ENCODE results near the gene PLPP6. TPM values are rescaled to one million over a fixed set of nuclear protein-coding genes. Genes with fewer than 3 reads are reported as not detected.

Gene PLPP6
- total and polyA plus RNA-seq, 2 donors (not counting 1 experiment from before 2014, with no cell fraction given) = 8.9 to 9.1 TPM

DNA sequence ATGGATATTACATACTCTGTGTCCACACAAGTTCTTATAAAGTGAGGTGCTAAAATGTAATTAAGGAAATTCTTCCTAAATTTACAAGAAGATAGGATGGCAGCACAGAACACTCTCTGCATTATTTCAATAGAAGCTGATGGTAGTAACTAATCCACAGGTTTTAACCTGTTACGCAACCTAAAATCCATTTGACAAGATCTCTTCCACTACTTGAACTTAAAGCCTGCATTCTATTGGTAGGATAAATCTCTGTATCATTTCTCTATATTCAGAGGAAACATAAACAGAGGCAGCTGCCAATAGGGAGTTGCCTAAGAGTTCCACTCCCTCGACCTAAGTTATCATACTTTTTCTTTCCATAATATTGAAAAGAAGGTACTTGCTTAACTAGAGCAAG lies 38.8 kb downstream of the PLPP6 start:
- H3K4me1 ChIP-seq (ENCODE audit: control insufficient read depth, extremely low read depth, insufficient read depth, low read length) = no peaks in the 10 kb centered on the region
- no peaks in the 10 kb centered on the region for H3K27me3 ChIP-seq (ENCODE audit: control insufficient read depth, insufficient read depth, low read length)
- no peak overlapping the region for H3K4me2 ChIP-seq (ENCODE audit: extremely low read depth, insufficient read depth, low read length)
- no peaks in the 10 kb centered on the region for H3K79me2 ChIP-seq (ENCODE audit: control insufficient read depth, insufficient read depth, low read length)
- DNase-seq (ENCODE audit: low read depth in 2 of 2) = no peak
- H3K4me3 ChIP-seq (replicated peaks in 1 of 4; ENCODE audit: control extremely low read depth in 1 of 4, insufficient read depth in 1 of 4, low read depth in 3 of 4, low read length in 4 of 4) = no peak overlapping the region
- no peaks in the 10 kb centered on the region for H4K20me1 ChIP-seq (ENCODE audit: control insufficient read depth, extremely low read depth, insufficient read depth, low read length)
- no peak overlapping the region for H3K27ac ChIP-seq (ENCODE audit: insufficient read depth, low read length)
- no peak overlapping the region for H3K9ac ChIP-seq (ENCODE audit: insufficient read depth, low read length)
- no peaks in the 10 kb centered on the region for H3K9me3 ChIP-seq (ENCODE audit: control insufficient read depth, insufficient read depth, low read depth, low read length)
- H3K36me3 ChIP-seq (ENCODE audit: control insufficient read depth, insufficient read depth, low read length) = peaks cover 4% of the 10 kb centered on the region
- H2AFZ ChIP-seq (ENCODE audit: low read length) = no peak overlapping the region
- TF ChIP-seq CTCF (conservative IDR thresholded peaks at IDR 0.05 in 1 of 2, IDR thresholded peaks at IDR 0.05 in 1 of 2; ENCODE audit: low read depth in 1 of 2, low read length in 2 of 2) (no peak), EZH2 (IDR thresholded peaks at IDR 0.05; ENCODE audit: low read length, missing control alignments) (no peak)

GRCh38 chr9:4701526-4701925 lies 39.4 kb downstream of the PLPP6 start:
- Histone ChIP-seq H3K27ac (ENCODE audit: insufficient read depth, low read length) (no peak overlapping the region), H3K36me3 (ENCODE audit: control insufficient read depth, insufficient read depth, low read length) (peaks cover 4% of the 10 kb centered on the region), H3K4me3 (replicated peaks in 1 of 4; ENCODE audit: control extremely low read depth in 1 of 4, insufficient read depth in 1 of 4, low read depth in 3 of 4, low read length in 4 of 4) (no peak overlapping the region), H3K27me3 (ENCODE audit: control insufficient read depth, insufficient read depth, low read length) (no peaks in the 10 kb centered on the region), H3K4me1 (ENCODE audit: control insufficient read depth, extremely low read depth, insufficient read depth, low read length) (no peaks in the 10 kb centered on the region), H3K9ac (ENCODE audit: insufficient read depth, low read length) (no peak overlapping the region), H3K4me2 (ENCODE audit: extremely low read depth, insufficient read depth, low read length) (no peak overlapping the region), H3K79me2 (ENCODE audit: control insufficient read depth, insufficient read depth, low read length) (no peaks in the 10 kb centered on the region), H2AFZ (ENCODE audit: low read length) (no peak overlapping the region), H4K20me1 (ENCODE audit: control insufficient read depth, extremely low read depth, insufficient read depth, low read length) (no peaks in the 10 kb centered on the region), H3K9me3 (ENCODE audit: control insufficient read depth, insufficient read depth, low read depth, low read length) (no peaks in the 10 kb centered on the region)
- no peak for DNase-seq (ENCODE audit: low read depth in 2 of 2)
- TF ChIP-seq EZH2 (IDR thresholded peaks at IDR 0.05; ENCODE audit: low read length, missing control alignments) = no peak
- TF ChIP-seq CTCF (conservative IDR thresholded peaks at IDR 0.05 in 1 of 2, IDR thresholded peaks at IDR 0.05 in 1 of 2; ENCODE audit: low read depth in 1 of 2, low read length in 2 of 2) = no peak

DNA sequence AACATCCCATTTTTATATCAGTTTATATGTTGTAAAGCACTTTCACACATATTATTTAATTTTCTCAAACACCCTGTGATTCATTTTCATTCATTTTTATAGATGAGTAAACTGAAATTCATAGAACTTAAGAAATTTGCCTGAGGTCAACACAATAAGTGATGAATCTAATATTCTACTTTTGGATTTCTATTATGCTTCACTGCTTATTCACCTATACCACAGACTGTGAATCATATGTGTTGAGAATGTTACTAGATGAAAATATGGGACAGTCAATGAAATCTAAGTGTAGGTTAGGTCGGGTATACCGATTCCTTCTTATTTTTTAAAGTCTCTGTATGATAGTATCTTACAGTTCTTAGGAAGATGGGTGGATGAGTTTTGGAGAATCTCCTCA lies 42.0 kb downstream of the PLPP6 start:
- Histone ChIP-seq H3K79me2 (ENCODE audit: control insufficient read depth, insufficient read depth, low read length) (no peaks in the 10 kb centered on the region), H2AFZ (ENCODE audit: low read length) (no peak overlapping the region), H3K4me1 (ENCODE audit: control insufficient read depth, extremely low read depth, insufficient read depth, low read length) (no peaks in the 10 kb centered on the region), H3K27ac (ENCODE audit: insufficient read depth, low read length) (no peak overlapping the region), H3K9ac (ENCODE audit: insufficient read depth, low read length) (no peak overlapping the region), H3K27me3 (ENCODE audit: control insufficient read depth, insufficient read depth, low read length) (no peaks in the 10 kb centered on the region), H3K9me3 (ENCODE audit: control insufficient read depth, insufficient read depth, low read depth, low read length) (no peaks in the 10 kb centered on the region), H3K4me2 (ENCODE audit: extremely low read depth, insufficient read depth, low read length) (no peak overlapping the region), H3K4me3 (replicated peaks in 1 of 4; ENCODE audit: control extremely low read depth in 1 of 4, insufficient read depth in 1 of 4, low read depth in 3 of 4, low read length in 4 of 4) (no peak overlapping the region), H3K36me3 (ENCODE audit: control insufficient read depth, insufficient read depth, low read length) (peaks cover 2% of the 10 kb centered on the region), H4K20me1 (ENCODE audit: control insufficient read depth, extremely low read depth, insufficient read depth, low read length) (no peaks in the 10 kb centered on the region)
- TF ChIP-seq CTCF (conservative IDR thresholded peaks at IDR 0.05 in 1 of 2, IDR thresholded peaks at IDR 0.05 in 1 of 2; ENCODE audit: low read depth in 1 of 2, low read length in 2 of 2) (no peak), EZH2 (IDR thresholded peaks at IDR 0.05; ENCODE audit: low read length, missing control alignments) (no peak)
- peak in 1 of 2 donors; percentile 14 for DNase-seq (ENCODE audit: low read depth in 2 of 2)

Data from fibroblast of lung (primary cell).